CD14-positive monocyte (primary cell): ENCODE measurements around the gene CCM2. TPM values are rescaled to one million over a fixed set of nuclear protein-coding genes. Genes with fewer than 3 reads are reported as not detected.

Source experiments
- DNase-seq, 3 donors: peaks; one replicate each; pipeline ENCODE4 v3.0.0-alpha.2; 2011 to 2022
- H2AFZ ChIP-seq: 2 replicates; pipeline ENCODE4 v1.6.0; 2012; ENCODE audit warnings: mild to moderate bottlenecking, low read depth, low read length, inconsistent platforms; ENCODE audit not compliant: insufficient read depth, poor library complexity, severe bottlenecking
- H3K27ac ChIP-seq, 2 donors: 1 replicate in 1 of 2; 2 replicates in 1 of 2; pipeline ENCODE4 v1.5.1; 2012 to 2013; ENCODE audit warnings: low read length in 2 of 2, control low read depth in 1 of 2, inconsistent platforms in 1 of 2, low read depth in 1 of 2, mild to moderate bottlenecking in 1 of 2
- H3K27me3 ChIP-seq, 2 donors: one replicate each; pipeline versions ENCODE4 v1.6.0 to v1.6.1; 2011 to 2013; ENCODE audit warnings: low read length in 2 of 2; ENCODE audit not compliant: control insufficient read depth in 2 of 2, insufficient read depth in 2 of 2
- H3K36me3 ChIP-seq, 2 donors: replicated peaks in 1 of 2; 1 replicate in 1 of 2; 2 replicates in 1 of 2; pipeline versions ENCODE4 v1.5.1 to v1.6.1; 2012 to 2013; ENCODE audit warnings: low read length in 2 of 2, control low read depth in 1 of 2, inconsistent platforms in 1 of 2, mild to moderate bottlenecking in 1 of 2; ENCODE audit not compliant: insufficient read depth in 2 of 2, control insufficient read depth in 1 of 2
- H3K4me1 ChIP-seq, 2 donors: 1 replicate in 1 of 2; 2 replicates in 1 of 2; pipeline versions ENCODE4 v1.5.1 to v1.6.1; 2012 to 2013; ENCODE audit warnings: low read length in 2 of 2, control low read depth in 1 of 2, inconsistent platforms in 1 of 2, mild to moderate bottlenecking in 1 of 2, moderate library complexity in 1 of 2; ENCODE audit not compliant: insufficient read depth in 2 of 2, control insufficient read depth in 1 of 2
- H3K4me2 ChIP-seq: replicated peaks from 2 replicates; pipeline ENCODE3; 2012; ENCODE audit warnings: low read length, moderate library complexity, mild to moderate bottlenecking; ENCODE audit not compliant: poor library complexity, severe bottlenecking; ENCODE audit errors: extremely low read depth
- H3K4me3 ChIP-seq, 3 experiments: fragments of 200-600 bp in 1 of 3; sonication (generic) in 1 of 3; replicated peaks in 1 of 3; 1 replicate in 2 of 3; 2 replicates in 1 of 3; pipeline ENCODE4 v1.5.1; 2011 to 2013; ENCODE audit warnings: low read length in 3 of 3, mild to moderate bottlenecking in 3 of 3, control low read depth in 2 of 3, low read depth in 2 of 3, inconsistent platforms in 1 of 3, moderate library complexity in 1 of 3
- H3K79me2 ChIP-seq: 2 replicates; pipeline ENCODE4 v1.6.0; 2012; ENCODE audit warnings: mild to moderate bottlenecking, control low read depth, inconsistent platforms, low read length, moderate library complexity; ENCODE audit not compliant: insufficient read depth
- H3K9ac ChIP-seq: 2 replicates; pipeline ENCODE4 v1.6.0; 2017; ENCODE audit warnings: low read length, mild to moderate bottlenecking; ENCODE audit not compliant: insufficient read depth, poor library complexity, severe bottlenecking
- H3K9me3 ChIP-seq, 2 donors: replicated peaks in 1 of 2; 1 replicate in 1 of 2; 2 replicates in 1 of 2; pipeline versions ENCODE4 v1.5.1 to v1.6.1; 2012 to 2013; ENCODE audit warnings: low read length in 2 of 2, control low read depth in 1 of 2; ENCODE audit not compliant: control insufficient read depth in 1 of 2, insufficient read depth in 1 of 2
- H4K20me1 ChIP-seq: 2 replicates; pipeline ENCODE4 v1.6.0; 2012; ENCODE audit warnings: mild to moderate bottlenecking, low read length, control low read depth, moderate library complexity; ENCODE audit not compliant: insufficient read depth
- H3K27ac Mint-ChIP-seq, 7 donors: one replicate each; pipeline ENCODE4 v1.8.0; 2020; ENCODE audit warnings: mild to moderate bottlenecking in 7 of 7, mixed read lengths in 7 of 7, moderate library complexity in 6 of 7, inconsistent platforms in 2 of 7
- H3K27me3 Mint-ChIP-seq, 3 donors: one replicate each; pipeline ENCODE4 v1.8.0; 2021 to 2022; ENCODE audit warnings: low read depth in 3 of 3, mild to moderate bottlenecking in 3 of 3, mixed read lengths in 3 of 3, moderate library complexity in 3 of 3, inconsistent platforms in 1 of 3
- H3K36me3 Mint-ChIP-seq, 2 donors: one replicate each; pipeline ENCODE4 v1.8.0; 2020; ENCODE audit warnings: mixed read lengths in 2 of 2, inconsistent platforms in 1 of 2, mild to moderate bottlenecking in 1 of 2
- H3K4me1 Mint-ChIP-seq: one replicate; pipeline ENCODE4 v1.8.0; 2020; ENCODE audit warnings: mild to moderate bottlenecking, mixed read lengths
- H3K4me3 Mint-ChIP-seq, 2 donors: one replicate each; pipeline ENCODE4 v1.8.0; 2020; ENCODE audit warnings: mild to moderate bottlenecking in 2 of 2, mixed read lengths in 2 of 2, moderate library complexity in 1 of 2
- H3K9me3 Mint-ChIP-seq, 7 donors: one replicate each; pipeline ENCODE4 v1.8.0; 2020 to 2022; ENCODE audit warnings: mixed read lengths in 7 of 7, mild to moderate bottlenecking in 6 of 7, moderate library complexity in 6 of 7, inconsistent platforms in 2 of 7
- WGBS: methylation state at CpG from one replicate; pipeline ENCODE4 v1.1.5; 2013; ENCODE audit warnings: missing lambda C conversion rate; ENCODE audit not compliant: insufficient coverage; 5-methylcytosine and 5-hydroxymethylcytosine counted together
- intact Hi-C, 2 donors: fragments of 100-400 bp; cut with micrococcal nuclease; formaldehyde crosslinking; loops; one replicate each; pipeline versions ENCODE4 v1.15.0 to v1.15.1; 2023
- polyA plus RNA-seq, 3 donors: library from polyadenylated mRNA; depleted of rRNA in 1 of 3; unstranded in 2 of 3; stranded (reverse) in 1 of 3; fragments of 300-500 nt in 2 of 3; fragments of >200 nt in 1 of 3; fragmentation: Illumina TruSeq in 2 of 3; gene quantifications; 1 replicate in 2 of 3; 2 replicates in 1 of 3; pipeline ENCODE4 v1.2.3, GENCODE V29; 2012 to 2021
- TF ChIP-seq, protein P1 (sequence below): fragments of 200-600 bp; IDR thresholded peaks from one replicate; pipeline ENCODE4 v1.8.0; 2022; ENCODE audit warnings: antibody characterized with exemption, mild to moderate bottlenecking

The CCM2 gene
- polyA plus RNA-seq, 3 donors, result 38.5 to 102 (median 51.4) TPM

GRCh38 chr7:45080958-45081669 is 81.1 kb downstream of the CCM2 start:
- Histone ChIP-seq H3K27me3 (no peaks in the 10 kb centered on the region), H3K4me3 (no peak overlapping the region), H2AFZ (no peak overlapping the region), H3K4me2 (no peak overlapping the region), H3K9ac (no peak overlapping the region), H3K36me3 (peaks cover 10 to 19% of the 10 kb centered on the region in 2 donors), H3K27ac (peak overlapping the region in 1 of 2 donors; percentile 40), H4K20me1 (peaks cover 24% of the 10 kb centered on the region), H3K9me3 (no peaks in the 10 kb centered on the region), H3K79me2 (no peaks in the 10 kb centered on the region), H3K4me1 (no peaks in the 10 kb centered on the region)
- peaks cover 11 to 18% of the 10 kb centered on the region in 2 donors for H3K36me3 Mint-ChIP-seq
- H3K27ac Mint-ChIP-seq, result peak overlapping the region; percentile 7 to 80 (median 47)
- no peak overlapping the region for H3K4me3 Mint-ChIP-seq
- H3K4me1 Mint-ChIP-seq, result no peaks in the 10 kb centered on the region
- DNase-seq, result no peak
- H3K27me3 Mint-ChIP-seq, result peaks cover 1 to 3% (median 2%) of the 10 kb centered on the region in 3 donors
- TF ChIP-seq, protein P1, sequence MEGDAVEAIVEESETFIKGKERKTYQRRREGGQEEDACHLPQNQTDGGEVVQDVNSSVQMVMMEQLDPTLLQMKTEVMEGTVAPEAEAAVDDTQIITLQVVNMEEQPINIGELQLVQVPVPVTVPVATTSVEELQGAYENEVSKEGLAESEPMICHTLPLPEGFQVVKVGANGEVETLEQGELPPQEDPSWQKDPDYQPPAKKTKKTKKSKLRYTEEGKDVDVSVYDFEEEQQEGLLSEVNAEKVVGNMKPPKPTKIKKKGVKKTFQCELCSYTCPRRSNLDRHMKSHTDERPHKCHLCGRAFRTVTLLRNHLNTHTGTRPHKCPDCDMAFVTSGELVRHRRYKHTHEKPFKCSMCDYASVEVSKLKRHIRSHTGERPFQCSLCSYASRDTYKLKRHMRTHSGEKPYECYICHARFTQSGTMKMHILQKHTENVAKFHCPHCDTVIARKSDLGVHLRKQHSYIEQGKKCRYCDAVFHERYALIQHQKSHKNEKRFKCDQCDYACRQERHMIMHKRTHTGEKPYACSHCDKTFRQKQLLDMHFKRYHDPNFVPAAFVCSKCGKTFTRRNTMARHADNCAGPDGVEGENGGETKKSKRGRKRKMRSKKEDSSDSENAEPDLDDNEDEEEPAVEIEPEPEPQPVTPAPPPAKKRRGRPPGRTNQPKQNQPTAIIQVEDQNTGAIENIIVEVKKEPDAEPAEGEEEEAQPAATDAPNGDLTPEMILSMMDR, result no peak
- intact Hi-C loops, result no loop called here
- H3K9me3 Mint-ChIP-seq, result no peaks in the 10 kb centered on the region
- WGBS, result 96% methylated on average over 5 of the region's 14 CpGs

- Mint-ChIP-seq H3K4me3 (no peak overlapping the region), H3K27ac (peak overlapping the region in 2 of 7 donors; percentile 79 to 80), H3K9me3 (no peaks in the 10 kb centered on the region), H3K27me3 (peaks cover 1 to 5% (median 2%) of the 10 kb centered on the region in 3 donors), H3K4me1 (no peaks in the 10 kb centered on the region), H3K36me3 (peaks cover 7 to 13% of the 10 kb centered on the region in 2 donors)
- no peaks in the 10 kb centered on the region for H3K4me1 ChIP-seq
- WGBS, result 94% methylated on average over 5 of the region's 9 CpGs
- peaks cover 6 to 14% of the 10 kb centered on the region in 2 donors for H3K36me3 ChIP-seq
- TF ChIP-seq, protein P1, result no peak
- no peak overlapping the region for H2AFZ ChIP-seq
- H4K20me1 ChIP-seq, result peaks cover 19% of the 10 kb centered on the region
- no peaks in the 10 kb centered on the region for H3K79me2 ChIP-seq
- H3K4me2 ChIP-seq, result no peak overlapping the region
- H3K9ac ChIP-seq, result no peak overlapping the region
- intact Hi-C loops, result no loop called here
- no peak for DNase-seq
- H3K27me3 ChIP-seq, result no peaks in the 10 kb centered on the region
- no peaks in the 10 kb centered on the region for H3K9me3 ChIP-seq
- H3K4me3 ChIP-seq, result no peak overlapping the region
- H3K27ac ChIP-seq, result no peak overlapping the region
These were observed 81.6 kb downstream of the CCM2 start for GRCh38 chr7:45081670-45081974.
